AG08395 (cell line): ENCODE measurements around the gene TRIM15.
"Not testable (repeated sequence)": the region's sequence is repeated elsewhere in the genome, so short reads cannot be mapped to it uniquely, and the experiment has no call there.

Source experiments
- DNase-seq: peaks from one replicate; pipeline ENCODE4 v3.0.0; 2012; ENCODE audit warnings: mixed read lengths, low spot score

The TRIM15 gene

DNA sequence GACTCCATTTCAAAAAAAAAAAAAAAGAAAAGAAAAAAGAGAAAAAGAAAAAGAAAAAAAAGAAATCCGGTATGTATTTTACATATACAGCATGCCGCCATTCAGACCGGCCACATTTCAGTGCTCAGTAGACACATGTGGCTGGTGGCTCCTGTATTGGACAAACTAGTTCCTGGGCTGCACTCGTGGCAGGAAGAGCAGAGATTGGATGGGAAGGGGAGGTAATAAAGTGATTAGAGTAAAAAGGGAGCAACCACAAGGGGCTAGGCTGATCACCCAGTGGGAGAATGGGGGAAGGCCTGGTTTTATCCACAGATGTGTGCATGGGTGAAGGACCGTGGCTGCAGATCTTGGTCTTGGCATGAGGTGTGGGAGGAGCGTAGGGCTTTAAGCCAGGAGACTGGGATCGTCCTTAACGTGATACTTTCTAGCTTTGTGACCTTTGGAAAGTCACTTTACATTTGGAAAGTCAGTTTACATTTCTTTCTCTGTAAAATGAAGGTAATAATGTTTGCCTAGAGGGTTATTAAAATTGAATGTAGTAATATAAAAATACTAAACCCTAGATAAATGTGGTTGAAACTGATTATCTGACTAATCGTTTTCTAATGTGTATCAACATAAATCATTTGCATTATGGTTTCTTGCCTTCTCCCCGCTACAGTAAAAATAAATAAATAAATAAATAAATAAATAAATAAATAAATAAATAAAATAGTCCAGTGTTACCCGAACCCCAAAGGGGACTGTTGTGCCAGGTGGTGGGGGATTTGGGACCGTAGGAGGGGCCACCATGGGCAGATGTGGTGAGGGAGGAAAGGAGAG is 869 bp upstream of the TRIM15 start:
- no peak for DNase-seq

DNA sequence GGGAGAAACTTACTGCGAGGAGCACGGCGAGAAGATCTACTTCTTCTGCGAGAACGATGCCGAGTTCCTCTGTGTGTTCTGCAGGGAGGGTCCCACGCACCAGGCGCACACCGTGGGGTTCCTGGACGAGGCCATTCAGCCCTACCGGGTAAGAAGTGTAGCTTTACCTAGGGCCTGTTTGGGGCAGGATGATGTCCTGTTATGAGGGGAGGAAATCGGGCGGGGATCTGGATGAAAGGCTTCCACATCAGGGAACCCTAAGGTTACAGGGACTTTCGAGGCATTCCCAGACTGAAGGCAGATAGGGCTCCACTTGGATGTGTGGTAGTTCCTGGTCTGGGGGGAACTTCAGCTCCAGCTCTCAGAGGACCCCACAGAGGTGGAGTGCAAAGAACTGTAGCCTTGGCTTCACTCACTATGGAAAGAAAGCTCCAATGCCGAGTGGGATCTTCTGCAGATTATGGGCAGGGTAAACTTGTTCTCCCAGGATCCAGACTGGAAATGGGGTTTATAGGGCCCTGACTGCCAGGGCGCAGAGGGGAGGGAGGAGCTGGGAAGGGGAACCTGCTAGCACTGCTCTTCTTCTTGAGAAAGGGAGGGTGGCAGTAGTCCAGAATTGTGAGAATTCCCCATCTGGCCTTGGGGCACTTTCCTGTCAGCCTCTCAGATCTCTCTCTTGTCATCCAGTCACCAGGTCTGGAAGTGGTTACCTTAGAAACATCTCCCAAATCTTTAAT is 740 bp downstream of the TRIM15 start:
- no peak for DNase-seq

DNA sequence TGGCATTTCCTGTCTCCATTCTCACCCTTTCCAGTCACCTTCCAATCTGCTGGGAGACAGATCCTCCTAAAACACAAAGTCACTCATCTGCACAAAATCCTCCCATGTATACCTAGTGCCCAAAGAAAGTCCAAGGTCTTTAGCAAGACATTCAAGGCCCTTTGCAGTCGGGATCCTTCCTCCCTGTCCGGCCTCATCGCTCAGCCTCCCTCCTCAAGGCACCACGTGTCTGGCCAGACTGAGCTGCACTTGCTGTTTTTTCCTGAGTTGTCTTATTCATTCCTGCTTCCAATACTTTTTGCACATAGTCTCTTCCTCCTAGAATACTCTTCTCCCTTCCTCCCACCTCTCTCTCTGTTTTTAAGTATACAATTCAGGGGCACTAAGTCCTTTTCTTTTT is 1.4 kb downstream of the TRIM15 start:
- DNase-seq, result no peak

GRCh38 chr6:30165238-30165637 is 1.9 kb downstream of the TRIM15 start:
- not testable (repeated sequence) for DNase-seq

DNA sequence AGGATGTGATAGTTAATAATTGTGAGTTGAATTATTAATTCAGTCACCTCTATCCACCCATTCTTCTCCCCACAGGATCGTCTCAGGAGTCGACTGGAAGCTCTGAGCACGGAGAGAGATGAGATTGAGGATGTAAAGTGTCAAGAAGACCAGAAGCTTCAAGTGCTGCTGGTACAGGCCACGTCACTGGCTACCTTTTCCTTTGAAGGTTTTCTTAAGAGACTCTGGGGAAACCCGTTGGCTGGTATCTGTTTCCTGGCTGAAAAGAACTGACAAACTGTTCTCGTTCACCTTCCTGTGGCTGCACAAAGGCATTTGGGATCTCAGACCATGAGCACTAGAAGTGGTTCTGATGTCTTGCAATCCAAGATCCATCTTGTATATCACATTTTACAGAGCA is 3.8 kb downstream of the TRIM15 start:
- DNase-seq, result no peak

DNA sequence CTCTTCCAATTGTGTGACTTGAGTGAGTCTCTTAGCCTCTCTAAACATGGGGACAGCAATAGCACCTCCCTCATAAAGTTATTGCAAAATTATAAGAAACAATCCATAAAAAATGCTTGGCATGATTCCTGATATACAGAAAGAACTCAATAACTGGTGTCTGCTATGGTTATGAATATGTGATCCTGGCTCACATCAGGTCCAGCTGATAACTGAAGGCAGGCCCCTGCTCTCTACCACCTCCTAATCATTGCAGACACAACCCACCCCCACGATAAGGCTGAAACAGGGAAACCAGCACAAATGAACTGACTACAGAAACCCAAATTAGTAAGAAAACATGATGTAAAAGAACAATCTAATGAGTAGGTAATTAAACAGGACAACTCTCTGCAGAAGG is 5.4 kb downstream of the TRIM15 start:
- no peak for DNase-seq

- DNase-seq, result peak; percentile 68
Measured at GRCh38 chr6:30169658-30170614, 6.6 kb downstream of the TRIM15 start.

DNA sequence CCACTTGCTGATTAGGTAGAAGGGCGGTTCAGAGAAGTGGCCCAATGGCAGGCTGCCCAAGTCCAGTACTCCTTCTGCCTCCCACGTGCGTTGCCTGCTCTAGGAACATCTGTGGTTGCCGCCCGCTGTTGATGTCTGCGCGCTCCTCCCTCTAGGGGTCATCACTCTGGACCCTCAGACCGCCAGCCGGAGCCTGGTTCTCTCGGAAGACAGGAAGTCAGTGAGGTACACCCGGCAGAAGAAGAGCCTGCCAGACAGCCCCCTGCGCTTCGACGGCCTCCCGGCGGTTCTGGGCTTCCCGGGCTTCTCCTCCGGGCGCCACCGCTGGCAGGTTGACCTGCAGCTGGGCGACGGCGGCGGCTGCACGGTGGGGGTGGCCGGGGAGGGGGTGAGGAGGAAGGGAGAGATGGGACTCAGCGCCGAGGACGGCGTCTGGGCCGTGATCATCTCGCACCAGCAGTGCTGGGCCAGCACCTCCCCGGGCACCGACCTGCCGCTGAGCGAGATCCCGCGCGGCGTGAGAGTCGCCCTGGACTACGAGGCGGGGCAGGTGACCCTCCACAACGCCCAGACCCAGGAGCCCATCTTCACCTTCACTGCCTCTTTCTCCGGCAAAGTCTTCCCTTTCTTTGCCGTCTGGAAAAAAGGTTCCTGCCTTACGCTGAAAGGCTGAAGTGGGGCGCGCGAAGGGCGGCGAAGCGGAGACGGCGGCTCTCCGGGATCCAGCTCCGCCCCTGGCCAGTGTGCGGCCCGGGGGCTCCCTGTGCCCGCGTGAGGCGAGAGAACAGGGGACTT is 8.5 kb downstream of the TRIM15 start:
- no peak for DNase-seq

DNA sequence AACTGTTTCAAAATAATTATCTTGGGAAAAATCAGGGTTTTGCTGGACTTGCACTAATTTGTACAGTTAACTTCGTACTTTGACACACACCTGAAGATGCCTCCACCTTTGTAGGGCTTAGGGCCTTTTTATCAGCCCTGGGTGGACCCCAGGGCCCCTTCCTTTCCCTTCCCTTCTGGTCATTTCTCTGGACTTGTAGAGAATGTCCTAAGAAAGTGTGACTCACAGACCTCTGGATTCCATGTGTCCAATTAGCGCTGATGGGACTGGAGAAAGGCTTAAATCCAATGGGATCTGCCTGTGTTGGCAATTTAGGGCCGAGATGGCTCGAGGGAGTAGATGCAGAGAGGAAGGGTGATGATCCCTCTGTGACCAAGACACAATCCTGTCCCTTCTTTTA is 9.3 kb downstream of the TRIM15 start:
- DNase-seq, result peak; percentile 29

DNA sequence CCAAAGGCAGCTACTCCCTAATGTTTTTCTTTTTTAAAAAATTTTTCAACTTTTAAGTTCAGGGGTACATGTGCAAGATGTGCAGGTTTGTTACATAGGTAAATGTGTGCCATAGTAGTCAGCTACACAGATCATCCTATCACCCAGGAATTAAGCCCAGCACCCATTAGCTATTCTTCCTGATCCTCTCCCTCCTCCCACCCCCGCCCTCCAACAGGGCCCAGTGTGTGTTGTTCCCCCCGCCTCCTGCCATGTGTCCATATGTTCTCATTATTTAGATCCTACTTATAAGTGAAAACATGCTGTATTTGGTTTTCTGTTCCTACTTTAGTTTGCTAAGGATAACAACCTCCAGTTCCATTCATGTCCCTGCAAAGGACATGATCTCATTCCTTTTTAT is 12.4 kb downstream of the TRIM15 start:
- no peak for DNase-seq

GRCh38 chr6:30178837-30179236 is 15.5 kb downstream of the TRIM15 start:
- no peak for DNase-seq

- no peak for DNase-seq
Measured at GRCh38 chr6:30180145-30180544, 16.8 kb downstream of the TRIM15 start.

DNA sequence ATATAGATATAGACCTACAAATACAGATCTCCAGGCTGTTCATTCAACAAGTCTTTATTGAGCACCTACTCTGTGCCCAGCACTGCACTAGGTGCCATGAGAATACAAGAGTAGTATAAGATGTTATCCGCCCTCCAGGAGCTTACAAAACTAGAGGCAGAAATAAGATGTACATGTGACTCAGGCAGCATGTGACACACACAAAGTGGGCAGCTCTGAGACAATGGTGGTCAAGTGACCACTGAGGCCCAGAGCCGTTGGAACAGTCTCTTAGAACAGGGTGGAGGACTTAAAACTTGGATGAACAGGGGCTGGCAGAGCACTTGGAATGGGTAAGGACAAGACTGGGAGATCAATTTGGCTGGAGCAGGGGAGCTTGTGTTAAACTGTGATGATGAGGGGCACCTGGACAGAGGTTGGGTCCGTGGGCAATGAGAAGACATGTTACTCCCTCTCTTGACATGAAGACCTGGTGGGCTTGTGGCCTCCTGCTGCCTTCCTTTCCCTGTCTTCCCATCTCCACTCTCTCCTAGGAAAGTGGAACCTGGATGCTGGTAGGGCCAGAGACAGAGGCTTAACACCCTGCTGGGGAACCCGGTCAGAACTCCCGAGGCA is 21.2 kb downstream of the TRIM15 start:
- no peak for DNase-seq

- DNase-seq, result no peak
Measured at GRCh38 chr6:30185846-30186484, 22.6 kb downstream of the TRIM15 start.

DNA sequence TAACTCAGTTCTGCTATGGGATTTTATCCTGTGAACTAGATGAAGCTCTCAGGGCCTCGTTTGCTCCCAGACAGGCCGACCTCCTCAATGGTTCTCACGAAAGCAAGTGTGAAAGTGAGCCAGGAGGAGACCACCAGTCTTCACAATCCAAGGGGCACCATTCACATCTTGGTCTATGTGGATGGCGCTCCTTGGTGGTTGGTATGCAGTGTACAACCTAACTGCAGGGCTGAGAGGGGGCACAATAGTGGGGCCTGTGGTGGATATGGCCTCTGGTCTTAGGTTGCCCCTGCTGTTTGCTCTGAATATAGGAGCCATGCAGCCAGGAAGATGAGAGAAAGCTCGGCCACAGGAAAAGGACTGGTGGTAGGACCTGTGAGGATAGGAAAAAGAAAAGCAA is 25.2 kb downstream of the TRIM15 start:
- no peak for DNase-seq

DNA sequence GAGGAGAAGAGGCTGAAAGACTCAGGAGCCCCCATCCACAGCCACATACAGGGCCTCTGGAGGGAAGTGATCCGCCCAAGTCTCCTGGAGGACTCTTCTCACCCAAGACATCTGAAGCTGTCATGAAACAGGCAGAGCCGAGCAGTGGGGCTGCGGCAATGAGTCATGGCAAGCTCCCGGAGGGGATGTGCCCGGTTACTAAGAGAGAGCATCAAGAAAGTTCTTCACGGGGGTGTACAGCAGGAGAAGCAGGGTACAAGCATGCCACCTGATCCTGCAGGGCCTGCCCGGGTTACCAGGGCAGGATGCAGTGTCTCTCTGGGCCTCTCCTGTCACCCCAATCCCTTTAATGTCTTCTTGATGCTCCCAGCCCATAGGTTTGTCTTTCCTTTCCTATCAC is 28.7 kb downstream of the TRIM15 start:
- DNase-seq, result no peak

GRCh38 chr6:30194797-30195690 is 31.7 kb downstream of the TRIM15 start:
- DNase-seq, result peak; percentile 32

DNA sequence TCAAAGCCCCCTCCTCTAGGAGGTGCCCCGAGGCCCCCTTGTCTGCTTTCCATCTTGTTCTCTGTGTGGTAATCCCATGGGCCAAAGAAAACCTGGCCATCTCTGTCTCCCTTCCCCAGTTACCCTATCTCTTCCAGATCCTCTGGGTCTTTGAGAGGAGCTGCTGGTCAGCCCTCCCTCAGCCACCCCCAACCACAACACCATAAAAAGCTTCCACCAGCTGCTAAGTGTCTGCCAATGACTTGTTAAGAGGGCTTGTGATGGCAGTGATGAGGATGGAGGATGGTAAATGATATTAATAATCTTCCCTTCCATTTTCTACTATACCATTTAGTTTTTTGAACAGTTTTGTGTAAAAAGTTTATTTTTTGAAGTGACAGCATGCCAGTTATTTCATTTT is 32.6 kb downstream of the TRIM15 start:
- no peak for DNase-seq

DNA sequence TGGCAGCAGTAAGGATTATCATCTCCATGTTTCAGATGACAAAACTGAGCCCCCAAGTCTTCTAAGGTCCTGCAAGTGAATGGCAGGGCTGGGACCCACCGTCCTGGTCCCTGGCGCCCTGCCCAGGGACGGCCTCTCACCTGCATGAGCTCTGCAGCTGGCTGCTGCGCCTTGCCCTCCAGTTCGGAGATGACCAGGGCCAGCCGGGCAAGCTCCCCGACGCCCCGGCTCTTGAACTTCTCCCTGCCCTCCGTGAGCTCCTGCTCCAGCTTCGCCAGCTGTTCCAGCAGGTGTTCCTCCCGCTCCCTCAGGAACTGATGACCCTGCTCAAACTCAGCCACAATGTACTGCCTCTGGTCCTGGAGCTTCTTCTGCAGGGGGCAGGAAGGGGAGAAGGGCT is 33.0 kb downstream of the TRIM15 start:
- no peak for DNase-seq
